Panc1 (cell line): ENCODE data around the gene GPR137C. TPM values are rescaled to one million over a fixed set of nuclear protein-coding genes. Genes with fewer than 3 reads are reported as not detected.

Experiments used
- ATAC-seq: fragments of 200-7000 bp; cut with Tn5 transposase; 2 replicates; pipeline ENCODE4 v1.9.1; 2020; ENCODE audit warnings: mild to moderate bottlenecking, moderate library complexity
- BruUV-seq: library from RNA; stranded (reverse); fragments of 400-500 nt; replicated peaks from 2 replicates; lab custom pipeline; 2021; lab: Mats Ljungman, UMichigan
- CTCF ChIA-PET: fragments of 300-600 bp; sonication (Branson Sonifier 250); formaldehyde crosslinking; loops from one replicate; lab custom pipeline; 2022; ENCODE audit warnings: antibody characterized with exemption; lab: Charles Lee
- POLR2A ChIA-PET: fragments of 300-600 bp; sonication (Branson Sonifier 250); formaldehyde crosslinking; loops from one replicate; lab custom pipeline; 2022; ENCODE audit warnings: antibody characterized with exemption; lab: Charles Lee
- DNase-seq: peaks from one replicate; pipeline ENCODE4 v3.0.0-alpha.2; 2010; ENCODE audit warnings: low read depth, low spot score
- H3K27ac ChIP-seq: 2 replicates; pipeline ENCODE4 v1.5.1; 2011; ENCODE audit warnings: mild to moderate bottlenecking, low read length, inconsistent platforms
- H3K27me3 ChIP-seq: fragments of 200-500 bp; sonication (Bioruptor generic); 2 replicates; pipeline ENCODE4 v1.6.0; 2014; ENCODE audit warnings: low read length, inconsistent platforms; ENCODE audit not compliant: control insufficient read depth, insufficient read depth
- H3K36me3 ChIP-seq: fragments of 200-500 bp; sonication (Bioruptor generic); 2 replicates; pipeline ENCODE4 v1.5.1; 2014; ENCODE audit warnings: inconsistent platforms, mild to moderate bottlenecking, low read length, moderate library complexity; ENCODE audit not compliant: control insufficient read depth, insufficient read depth
- H3K4me1 ChIP-seq: 2 replicates; pipeline ENCODE4 v1.5.1; 2011; ENCODE audit warnings: inconsistent platforms, mild to moderate bottlenecking, low read length, moderate library complexity; ENCODE audit not compliant: control insufficient read depth, insufficient read depth
- H3K4me3 ChIP-seq, 2 experiments: 2 replicates each; pipeline ENCODE4 v1.5.1; 2011 to 2012; ENCODE audit warnings: low read depth in 2 of 2, low read length in 2 of 2, mild to moderate bottlenecking in 2 of 2, inconsistent platforms in 1 of 2, moderate library complexity in 1 of 2
- H3K9me3 ChIP-seq: fragments of 200-500 bp; sonication (Bioruptor generic); 2 replicates; pipeline ENCODE4 v1.5.1; 2014; ENCODE audit warnings: low read depth, mild to moderate bottlenecking, inconsistent platforms, low read length, moderate library complexity; ENCODE audit not compliant: control insufficient read depth, insufficient read depth
- POLR2AphosphoS5 ChIP-seq: IDR thresholded peaks from 2 replicates; pipeline ENCODE4 v1.6.1; 2012; ENCODE audit warnings: mild to moderate bottlenecking, low read depth, low read length, moderate library complexity
- SIN3A ChIP-seq: IDR thresholded peaks from 2 replicates; pipeline ENCODE4 v1.6.1; 2012; ENCODE audit warnings: low read depth, mild to moderate bottlenecking, low read length, moderate library complexity, borderline replicate concordance; ENCODE audit not compliant: insufficient read depth
- TCF7L2 ChIP-seq: IDR thresholded peaks from 2 replicates; pipeline ENCODE4 v1.6.1; 2011; ENCODE audit warnings: mild to moderate bottlenecking, low read depth, low read length, inconsistent platforms
- in situ Hi-C: cut with HindIII; loops from 2 replicates; pipeline ENCODE4 v1.10.0; 2016; ENCODE audit warnings: low sequenced_read_pairs, low pct_unique_long_range_greater_than_20kb
- intact Hi-C: fragments of 100-400 bp; cut with micrococcal nuclease; formaldehyde crosslinking; loops from one replicate; pipeline ENCODE4 v1.10.0; 2022; ENCODE audit not compliant: unreplicated experiment
- total RNA-seq: library from RNA; stranded (reverse); gene quantifications from one replicate; pipeline ENCODE4 v1.2.1, GENCODE V29; 2021; ENCODE audit not compliant: unreplicated experiment
- TF ChIP-seq, protein P1 (sequence below), 2 experiments: IDR thresholded peaks; 2 replicates each; pipeline ENCODE4 v1.6.1; 2011 to 2012; ENCODE audit warnings: low read depth in 2 of 2, control low read depth in 1 of 2, low read length in 1 of 2, mild to moderate bottlenecking in 1 of 2, moderate library complexity in 1 of 2; ENCODE audit not compliant: insufficient read depth in 1 of 2
- TF ChIP-seq, protein P2 (sequence below): fragments of 450-650 bp; IDR thresholded peaks from 2 replicates; pipeline ENCODE4 v1.5.1; 2017; ENCODE audit warnings: mild to moderate bottlenecking

The GPR137C gene
- total RNA-seq, 1 experiment from 2014 or later = 2.7 TPM

DNA sequence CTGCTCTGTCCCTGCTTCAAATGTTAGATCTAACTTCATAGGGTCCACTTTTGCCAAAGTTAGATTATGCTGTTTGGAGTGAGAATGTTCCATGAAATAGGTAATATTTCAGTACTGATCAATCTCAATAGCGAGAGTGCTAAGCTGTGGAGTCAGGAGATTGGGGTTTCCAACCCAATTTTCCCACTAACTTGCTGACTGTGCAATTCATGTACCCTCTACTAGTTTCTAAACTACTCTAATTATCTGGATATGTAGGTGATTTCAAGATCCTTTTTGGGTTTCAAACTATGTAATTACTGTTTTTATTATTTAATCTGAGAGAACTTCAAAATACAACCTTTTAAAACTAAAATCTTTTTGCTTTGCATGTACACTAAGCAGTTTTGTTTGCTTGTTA, 45.9 kb downstream of the GPR137C start:
- ATAC-seq = no peak
- no peaks in the 10 kb centered on the region for H3K27me3 ChIP-seq
- POLR2A ChIA-PET = interaction anchor here (0.6 kb wide), 1 partner anchor 36 kb away, joined by 3 read pairs; no protein-coding TSS in a partner anchor
- no peak overlapping the region for H3K4me3 ChIP-seq
- CTCF ChIA-PET = no interaction called here
- no TSS peak for BruUV-seq
- no peak overlapping the region for H3K27ac ChIP-seq
- H3K36me3 ChIP-seq = no peaks in the 10 kb centered on the region
- H3K4me1 ChIP-seq = no peaks in the 10 kb centered on the region
- TF ChIP-seq, protein P1, sequence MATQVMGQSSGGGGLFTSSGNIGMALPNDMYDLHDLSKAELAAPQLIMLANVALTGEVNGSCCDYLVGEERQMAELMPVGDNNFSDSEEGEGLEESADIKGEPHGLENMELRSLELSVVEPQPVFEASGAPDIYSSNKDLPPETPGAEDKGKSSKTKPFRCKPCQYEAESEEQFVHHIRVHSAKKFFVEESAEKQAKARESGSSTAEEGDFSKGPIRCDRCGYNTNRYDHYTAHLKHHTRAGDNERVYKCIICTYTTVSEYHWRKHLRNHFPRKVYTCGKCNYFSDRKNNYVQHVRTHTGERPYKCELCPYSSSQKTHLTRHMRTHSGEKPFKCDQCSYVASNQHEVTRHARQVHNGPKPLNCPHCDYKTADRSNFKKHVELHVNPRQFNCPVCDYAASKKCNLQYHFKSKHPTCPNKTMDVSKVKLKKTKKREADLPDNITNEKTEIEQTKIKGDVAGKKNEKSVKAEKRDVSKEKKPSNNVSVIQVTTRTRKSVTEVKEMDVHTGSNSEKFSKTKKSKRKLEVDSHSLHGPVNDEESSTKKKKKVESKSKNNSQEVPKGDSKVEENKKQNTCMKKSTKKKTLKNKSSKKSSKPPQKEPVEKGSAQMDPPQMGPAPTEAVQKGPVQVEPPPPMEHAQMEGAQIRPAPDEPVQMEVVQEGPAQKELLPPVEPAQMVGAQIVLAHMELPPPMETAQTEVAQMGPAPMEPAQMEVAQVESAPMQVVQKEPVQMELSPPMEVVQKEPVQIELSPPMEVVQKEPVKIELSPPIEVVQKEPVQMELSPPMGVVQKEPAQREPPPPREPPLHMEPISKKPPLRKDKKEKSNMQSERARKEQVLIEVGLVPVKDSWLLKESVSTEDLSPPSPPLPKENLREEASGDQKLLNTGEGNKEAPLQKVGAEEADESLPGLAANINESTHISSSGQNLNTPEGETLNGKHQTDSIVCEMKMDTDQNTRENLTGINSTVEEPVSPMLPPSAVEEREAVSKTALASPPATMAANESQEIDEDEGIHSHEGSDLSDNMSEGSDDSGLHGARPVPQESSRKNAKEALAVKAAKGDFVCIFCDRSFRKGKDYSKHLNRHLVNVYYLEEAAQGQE (IDR thresholded peaks at IDR 0.05; ENCODE audit: insufficient read depth in 1 of 2, low read depth in 2 of 2, low read length in 1 of 2) = no peak
- TF ChIP-seq POLR2AphosphoS5 (no peak), SIN3A (no peak), TCF7L2 (no peak)
- TF ChIP-seq, protein P2, sequence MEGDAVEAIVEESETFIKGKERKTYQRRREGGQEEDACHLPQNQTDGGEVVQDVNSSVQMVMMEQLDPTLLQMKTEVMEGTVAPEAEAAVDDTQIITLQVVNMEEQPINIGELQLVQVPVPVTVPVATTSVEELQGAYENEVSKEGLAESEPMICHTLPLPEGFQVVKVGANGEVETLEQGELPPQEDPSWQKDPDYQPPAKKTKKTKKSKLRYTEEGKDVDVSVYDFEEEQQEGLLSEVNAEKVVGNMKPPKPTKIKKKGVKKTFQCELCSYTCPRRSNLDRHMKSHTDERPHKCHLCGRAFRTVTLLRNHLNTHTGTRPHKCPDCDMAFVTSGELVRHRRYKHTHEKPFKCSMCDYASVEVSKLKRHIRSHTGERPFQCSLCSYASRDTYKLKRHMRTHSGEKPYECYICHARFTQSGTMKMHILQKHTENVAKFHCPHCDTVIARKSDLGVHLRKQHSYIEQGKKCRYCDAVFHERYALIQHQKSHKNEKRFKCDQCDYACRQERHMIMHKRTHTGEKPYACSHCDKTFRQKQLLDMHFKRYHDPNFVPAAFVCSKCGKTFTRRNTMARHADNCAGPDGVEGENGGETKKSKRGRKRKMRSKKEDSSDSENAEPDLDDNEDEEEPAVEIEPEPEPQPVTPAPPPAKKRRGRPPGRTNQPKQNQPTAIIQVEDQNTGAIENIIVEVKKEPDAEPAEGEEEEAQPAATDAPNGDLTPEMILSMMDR = no peak
- H3K9me3 ChIP-seq = no peaks in the 10 kb centered on the region
- intact Hi-C loops = no loop called here
- DNase-seq = no peak
- in situ Hi-C loops = no loop called here

- ATAC-seq (no peak), DNase-seq (no peak)
- Histone ChIP-seq H3K27me3 (no peaks in the 10 kb centered on the region), H3K4me1 (no peaks in the 10 kb centered on the region), H3K27ac (no peak overlapping the region), H3K36me3 (no peaks in the 10 kb centered on the region), H3K9me3 (no peaks in the 10 kb centered on the region), H3K4me3 (no peak overlapping the region)
- in situ Hi-C loops = no loop called here
- TF ChIP-seq TCF7L2 = no peak
- TF ChIP-seq, protein P1 (IDR thresholded peaks at IDR 0.05; ENCODE audit: insufficient read depth in 1 of 2, low read depth in 2 of 2, low read length in 1 of 2) = no peak
- TF ChIP-seq SIN3A = no peak
- TF ChIP-seq, protein P2 = no peak
- no peak for TF ChIP-seq POLR2AphosphoS5
- ChIA-PET POLR2A (no interaction called here), CTCF (interaction anchor here (0.7 kb wide), 1 partner anchor 362 kb away, joined by 4 read pairs; no protein-coding TSS in a partner anchor)
- BruUV-seq = no TSS peak
- intact Hi-C loops = no loop called here
Observed at GRCh38 chr14:52599974-52600373, 47.3 kb downstream of the GPR137C start.
